CD4-positive, alpha-beta T cell (primary cell): Measurements from ENCODE around the gene SORCS2. TPM values are rescaled to one million over a fixed set of nuclear protein-coding genes. Genes with fewer than 3 reads are reported as not detected.

Source experiments
- ATAC-seq: fragments of 200-7000 bp; cut with Tn5 transposase; one replicate; pipeline ENCODE4 v1.10.0; 2022; ENCODE audit warnings: mild to moderate bottlenecking; ENCODE audit not compliant: poor library complexity
- CTCF ChIA-PET: fragments of 350-600 bp; sonication (Branson Sonifier 250); formaldehyde crosslinking; loops from one replicate; lab custom pipeline; 2021; ENCODE audit warnings: antibody characterized with exemption, inconsistent platforms; lab: Charles Lee
- POLR2A ChIA-PET: fragments of 350-600 bp; sonication (Branson Sonifier 250); formaldehyde crosslinking; loops from one replicate; lab custom pipeline; 2021; ENCODE audit warnings: antibody characterized with exemption, inconsistent platforms; lab: Charles Lee
- DNase-seq, 14 experiments: peaks; one replicate each; pipeline ENCODE4 v3.0.0-alpha.2; 2013 to 2020; ENCODE audit warnings: mixed read lengths in 2 of 14
- H3K27ac ChIP-seq, 2 donors: one replicate each; pipeline versions ENCODE4 v1.5.1 to v1.7.0; 2013; ENCODE audit warnings: low read length in 2 of 2, low read depth in 1 of 2, mild to moderate bottlenecking in 1 of 2
- H3K27me3 ChIP-seq, 2 experiments: 1 replicate in 1 of 2; 2 replicates in 1 of 2; pipeline versions ENCODE4 v1.6.1 to v1.7.0; 2013; ENCODE audit warnings: low read length in 2 of 2, control low read depth in 1 of 2, mild to moderate bottlenecking in 1 of 2, moderate library complexity in 1 of 2; ENCODE audit not compliant: insufficient read depth in 2 of 2, control insufficient read depth in 1 of 2
- H3K36me3 ChIP-seq: one replicate; pipeline ENCODE4 v1.6.1; 2013; ENCODE audit warnings: low read length, control low read depth; ENCODE audit not compliant: insufficient read depth
- H3K4me1 ChIP-seq: one replicate; pipeline ENCODE4 v1.6.1; 2013; ENCODE audit warnings: low read length, control low read depth; ENCODE audit not compliant: insufficient read depth
- H3K4me3 ChIP-seq: one replicate; pipeline ENCODE4 v1.5.1; 2013; ENCODE audit warnings: mild to moderate bottlenecking, low read length, moderate library complexity
- H3K9me3 ChIP-seq, 2 experiments: 1 replicate in 1 of 2; 2 replicates in 1 of 2; pipeline versions ENCODE4 v1.6.1 to v1.7.0; 2013; ENCODE audit warnings: low read length in 2 of 2, mild to moderate bottlenecking in 2 of 2, control low read depth in 1 of 2, moderate library complexity in 1 of 2; ENCODE audit not compliant: control insufficient read depth in 1 of 2, insufficient read depth in 1 of 2
- H3K27ac Mint-ChIP-seq: one replicate; pipeline ENCODE4 v1.8.0; 2020; ENCODE audit warnings: mixed read lengths
- H3K27me3 Mint-ChIP-seq: one replicate; pipeline ENCODE4 v1.8.0; 2021; ENCODE audit warnings: mixed read lengths
- H3K36me3 Mint-ChIP-seq: one replicate; pipeline ENCODE4 v1.8.0; 2021; ENCODE audit warnings: low read depth, mixed read lengths
- H3K4me1 Mint-ChIP-seq: one replicate; pipeline ENCODE4 v1.8.0; 2021; ENCODE audit warnings: low read depth, mixed read lengths
- H3K4me3 Mint-ChIP-seq: one replicate; pipeline ENCODE4 v1.8.0; 2020; ENCODE audit warnings: mild to moderate bottlenecking, mixed read lengths
- H3K9me3 Mint-ChIP-seq: one replicate; pipeline ENCODE4 v1.8.0; 2020; ENCODE audit warnings: mixed read lengths
- CTCF ChIP-seq: fragments of 200-600 bp; IDR thresholded peaks from one replicate; pipeline ENCODE4 v1.8.0; 2022; ENCODE audit warnings: antibody characterized with exemption, mild to moderate bottlenecking
- intact Hi-C, 2 experiments: fragments of 100-400 bp; cut with DNase I in 1 of 2; cut with micrococcal nuclease in 1 of 2; formaldehyde crosslinking; loops; one replicate each; pipeline versions ENCODE4 v1.15.1 to v1.9.0; 2023 to 2025; cut with DNase I, micrococcal nuclease
- total RNA-seq, 174 experiments: library from RNA in 2 of 174; stranded (reverse) in 2 of 174; gene quantifications; one replicate each; pipeline ENCODE4 v1.2.3 and lab custom pipeline; 2021 to 2026

The SORCS2 gene
- total RNA-seq, 2 experiments from 2014 or later, result not detected

GRCh38 chr4:7677799-7678301, 485.5 kb downstream of the SORCS2 start:
- Histone ChIP-seq H3K4me1 (no peaks in the 10 kb centered on the region), H3K9me3 (peaks cover 0 to 15% of the 10 kb centered on the region in 2 experiments), H3K27ac (no peak overlapping the region), H3K36me3 (no peaks in the 10 kb centered on the region), H3K27me3 (no peaks in the 10 kb centered on the region), H3K4me3 (no peak overlapping the region)
- H3K4me3 Mint-ChIP-seq, result no peak overlapping the region
- DNase-seq (no peak), ATAC-seq (no peak)
- no peaks in the 10 kb centered on the region for H3K36me3 Mint-ChIP-seq
- H3K4me1 Mint-ChIP-seq, result no peaks in the 10 kb centered on the region
- no peak overlapping the region for H3K27ac Mint-ChIP-seq
- peaks cover 2% of the 10 kb centered on the region for H3K9me3 Mint-ChIP-seq
- intact Hi-C loops, result no loop called here
- no peak for TF ChIP-seq CTCF
- H3K27me3 Mint-ChIP-seq, result peaks cover 4% of the 10 kb centered on the region
- ChIA-PET POLR2A (no interaction called here), CTCF (no interaction called here)

GRCh38 chr4:7678318-7678852, 486.0 kb downstream of the SORCS2 start:
- H3K36me3 ChIP-seq, result no peaks in the 10 kb centered on the region
- peaks cover 0 to 19% of the 10 kb centered on the region in 2 experiments for H3K9me3 ChIP-seq
- no peaks in the 10 kb centered on the region for H3K27me3 ChIP-seq
- TF ChIP-seq CTCF, result no peak
- POLR2A ChIA-PET, result no interaction called here
- H3K4me3 ChIP-seq, result no peak overlapping the region
- peaks cover 2% of the 10 kb centered on the region for H3K9me3 Mint-ChIP-seq
- no peaks in the 10 kb centered on the region for H3K4me1 Mint-ChIP-seq
- H3K4me1 ChIP-seq, result no peaks in the 10 kb centered on the region
- peaks cover under 1% of the 10 kb centered on the region for H3K27me3 Mint-ChIP-seq
- no peak overlapping the region for H3K27ac ChIP-seq
- no peak overlapping the region for H3K4me3 Mint-ChIP-seq
- DNase-seq (no peak), ATAC-seq (no peak)
- intact Hi-C loops, result no loop called here
- CTCF ChIA-PET, result no interaction called here
- H3K36me3 Mint-ChIP-seq, result no peaks in the 10 kb centered on the region
- H3K27ac Mint-ChIP-seq, result no peak overlapping the region

- Histone ChIP-seq H3K36me3 (no peaks in the 10 kb centered on the region), H3K4me1 (no peaks in the 10 kb centered on the region), H3K9me3 (peaks cover 0 to 13% of the 10 kb centered on the region in 2 experiments), H3K27me3 (peaks cover 0 to 2% of the 10 kb centered on the region in 2 experiments), H3K27ac (no peak overlapping the region), H3K4me3 (no peak overlapping the region)
- Mint-ChIP-seq H3K27me3 (no peaks in the 10 kb centered on the region), H3K9me3 (peaks cover 2% of the 10 kb centered on the region), H3K4me1 (no peaks in the 10 kb centered on the region), H3K4me3 (no peak overlapping the region), H3K36me3 (no peaks in the 10 kb centered on the region), H3K27ac (no peak overlapping the region)
- DNase-seq (no peak), ATAC-seq (no peak)
- ChIA-PET CTCF (no interaction called here), POLR2A (no interaction called here)
- intact Hi-C loops, result no loop called here
- no peak for TF ChIP-seq CTCF
Observed at GRCh38 chr4:7679406-7680040, 487.2 kb downstream of the SORCS2 start.
